GM12874 (cell line): ENCODE data around the gene MTA3.

Experiments
- CTCF ChIP-seq: IDR thresholded peaks from 2 replicates; pipeline ENCODE4 v1.5.1; 2011; ENCODE audit warnings: low read depth, mild to moderate bottlenecking, control low read depth, low read length, moderate library complexity; ENCODE audit not compliant: insufficient read depth

MTA3 gene

GRCh38 chr2:42796427-42797248 is 228.2 kb downstream of the MTA3 start:
- TF ChIP-seq CTCF: no peak

- no peak for TF ChIP-seq CTCF
Observed at GRCh38 chr2:42797281-42797680, 228.8 kb downstream of the MTA3 start.

- no peak for TF ChIP-seq CTCF
Observed at GRCh38 chr2:42799881-42800280, 231.4 kb downstream of the MTA3 start.

DNA sequence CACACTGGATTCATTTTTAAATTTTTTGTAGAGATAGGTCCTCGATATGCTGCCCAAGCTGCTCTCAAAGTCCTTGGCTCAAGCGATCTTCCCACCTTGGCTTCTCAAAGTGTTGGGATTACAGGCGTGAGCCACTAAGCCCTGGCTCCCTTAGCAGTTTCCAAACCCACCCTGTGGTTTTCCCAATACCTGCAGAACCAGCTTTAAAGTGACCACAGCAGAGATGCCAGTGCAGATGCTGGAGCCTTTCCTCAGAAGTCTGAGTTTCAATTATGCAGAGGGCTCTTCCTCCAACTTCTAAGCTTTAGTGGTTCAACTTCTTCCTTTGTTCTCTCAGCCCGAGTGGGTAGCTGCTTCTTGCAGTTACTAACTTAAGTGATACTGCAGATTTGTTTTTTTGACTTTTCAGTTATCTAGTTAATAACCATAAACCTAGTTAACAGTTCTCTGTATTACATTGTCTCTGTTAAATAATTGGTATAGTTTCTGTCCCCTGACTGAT is 232.1 kb downstream of the MTA3 start:
- TF ChIP-seq CTCF: no peak

DNA sequence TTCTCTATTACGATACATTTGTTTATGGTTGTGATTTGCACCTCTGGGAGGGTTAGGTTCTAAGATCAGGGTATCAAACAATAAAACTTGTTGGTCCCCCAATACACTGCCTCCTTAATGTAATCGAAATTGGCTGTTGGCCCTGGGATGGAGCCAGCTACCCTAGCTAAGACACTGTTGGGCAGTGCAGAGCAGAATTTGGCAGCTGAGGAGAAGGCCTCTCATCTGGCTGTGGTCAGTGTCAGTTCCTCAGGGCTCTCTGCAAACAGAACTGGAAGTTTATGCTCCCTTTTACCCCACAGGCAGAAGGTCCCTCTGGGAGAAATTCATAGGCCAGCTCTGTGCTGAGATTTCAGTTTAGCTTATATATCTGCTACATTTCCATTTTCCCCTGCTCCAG is 232.5 kb downstream of the MTA3 start:
- no peak for TF ChIP-seq CTCF

DNA sequence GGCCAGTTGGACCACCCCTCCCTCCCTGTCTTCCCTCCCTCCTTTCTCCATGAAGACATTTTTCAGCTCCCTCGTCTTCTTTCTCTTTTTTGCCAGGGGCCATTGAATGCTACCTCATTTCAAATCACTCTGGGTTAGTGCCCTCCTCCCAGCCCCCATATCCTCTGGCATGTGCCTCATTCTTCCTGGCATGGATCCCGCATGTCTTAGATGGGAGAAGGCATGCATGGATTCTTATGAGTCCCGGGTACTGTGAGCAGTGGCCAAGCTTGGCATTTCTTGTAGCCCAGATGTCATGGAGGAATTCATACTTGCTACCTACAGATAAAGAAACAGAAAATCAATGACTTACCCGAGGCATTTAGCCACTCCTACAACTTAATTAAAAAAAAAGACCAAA is 232.9 kb downstream of the MTA3 start:
- no peak for TF ChIP-seq CTCF

DNA sequence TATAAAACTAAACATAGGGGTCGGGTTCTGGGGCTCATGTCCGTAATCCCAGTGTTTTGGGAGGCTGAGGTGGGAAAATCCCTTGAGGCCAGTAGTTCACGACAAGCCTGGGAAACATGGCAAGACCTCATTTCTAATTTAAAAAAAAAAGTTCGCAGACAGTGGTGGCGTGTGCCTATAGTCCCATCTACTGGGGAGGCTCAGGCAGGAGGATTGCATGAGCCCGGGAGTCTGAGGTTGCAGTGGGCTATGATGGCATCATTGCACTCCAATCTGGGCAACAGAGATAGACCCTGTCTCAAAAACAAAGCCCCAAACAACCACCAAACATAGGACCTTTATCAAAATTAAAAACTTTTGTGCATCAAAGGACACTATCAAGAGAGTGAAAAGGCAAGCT is 233.7 kb downstream of the MTA3 start:
- TF ChIP-seq CTCF: no peak
